Small intestine (tissue), 7 donors: Measurements from ENCODE around the gene STRN. TPM values are rescaled to one million over a fixed set of nuclear protein-coding genes. Genes with fewer than 3 reads are reported as not detected.

Source experiments
- DNase-seq, 2 donors: peaks; one replicate each; pipeline versions ENCODE4 v3.0.0 to v3.0.0-alpha.2; 2013
- FAIRE-seq: peaks from 2 replicates; lab custom pipeline; 2012; peaks lifted over from hg19 to GRCh38; lab: Jason Lieb, UNC
- H3K27ac ChIP-seq, 3 donors: one replicate each; pipeline ENCODE4 v1.5.1; 2013; ENCODE audit warnings: low read length in 2 of 3, mild to moderate bottlenecking in 2 of 3, control low read depth in 1 of 3, inconsistent platforms in 1 of 3, low read depth in 1 of 3, moderate library complexity in 1 of 3
- H3K27me3 ChIP-seq, 3 donors: one replicate each; pipeline ENCODE4 v1.6.1; 2013; ENCODE audit warnings: low read length in 3 of 3, inconsistent platforms in 1 of 3; ENCODE audit not compliant: control insufficient read depth in 3 of 3, insufficient read depth in 3 of 3
- H3K36me3 ChIP-seq, 3 donors: one replicate each; pipeline ENCODE4 v1.6.1; 2013; ENCODE audit warnings: low read length in 3 of 3, inconsistent platforms in 1 of 3, low read depth in 1 of 3, mild to moderate bottlenecking in 1 of 3, moderate library complexity in 1 of 3; ENCODE audit not compliant: control insufficient read depth in 3 of 3, insufficient read depth in 2 of 3
- H3K4me1 ChIP-seq, 3 donors: one replicate each; pipeline ENCODE4 v1.6.1; 2013; ENCODE audit warnings: low read length in 2 of 3, inconsistent platforms in 1 of 3, low read depth in 1 of 3, mild to moderate bottlenecking in 1 of 3, moderate library complexity in 1 of 3; ENCODE audit not compliant: control insufficient read depth in 3 of 3, insufficient read depth in 2 of 3
- H3K4me3 ChIP-seq, 3 donors: one replicate each; pipeline ENCODE4 v1.5.1; 2013; ENCODE audit warnings: low read length in 3 of 3, control low read depth in 1 of 3, inconsistent platforms in 1 of 3, low read depth in 1 of 3, mild to moderate bottlenecking in 1 of 3, moderate library complexity in 1 of 3
- H3K9me3 ChIP-seq, 2 donors: one replicate each; pipeline ENCODE4 v1.6.1; 2013; ENCODE audit warnings: low read depth in 1 of 2, low read length in 1 of 2; ENCODE audit not compliant: control insufficient read depth in 2 of 2, insufficient read depth in 1 of 2
- WGBS, 3 donors: extraction: QIAGEN DNeasy Blood & Tissue Kit; methylation state at CpG; one replicate each; pipeline ENCODE4 v1.1.7; 2013; 5-methylcytosine and 5-hydroxymethylcytosine counted together
- polyA plus RNA-seq, 4 donors: library from polyadenylated mRNA; stranded (reverse) in 3 of 4; unstranded in 1 of 4; fragments of 200-250 nt in 3 of 4; fragments of 120-200 nt in 1 of 4; gene quantifications; one replicate each; pipeline versions ENCODE4 v1.2.1 to v1.2.3, GENCODE V29; 2013
- donor health status: healthy with polysubstance abuse.
- donor health status: control.
- donor health status: control.
- donor health status: Bipolar disorder and iron deficiency.
- donor health status: healthy.

STRN gene
- polyA plus RNA-seq, 4 donors = 4.9 to 16.6 (median 6.7) TPM

GRCh38 chr2:36915627-36916026, 50.7 kb downstream of the STRN start:
- peak; percentile 61 to 67 for DNase-seq
- Histone ChIP-seq H3K9me3 (no peaks in the 10 kb centered on the region), H3K4me3 (no peak overlapping the region), H3K27me3 (no peaks in the 10 kb centered on the region), H3K27ac (peak overlapping the region in 1 of 3 donors; percentile 65), H3K36me3 (peaks cover 0 to 6% (median 4%) of the 10 kb centered on the region in 3 donors), H3K4me1 (peaks cover 0 to 6% (median 0%) of the 10 kb centered on the region in 3 donors)
- WGBS, 3 donors = 91 to 94% (median 92%) methylated on average over 1 of the region's 1 CpG
- no peak for FAIRE-seq

GRCh38 chr2:36912695-36913094, 53.6 kb downstream of the STRN start:
- no peak for FAIRE-seq
- Histone ChIP-seq H3K27ac (no peak overlapping the region), H3K4me1 (peaks cover 0 to 6% (median 0%) of the 10 kb centered on the region in 3 donors), H3K27me3 (no peaks in the 10 kb centered on the region), H3K9me3 (no peaks in the 10 kb centered on the region), H3K36me3 (peaks cover 0 to 9% (median 6%) of the 10 kb centered on the region in 3 donors), H3K4me3 (no peak overlapping the region)
- no peak for DNase-seq

- Histone ChIP-seq H3K27me3 (no peaks in the 10 kb centered on the region), H3K36me3 (peaks cover 0 to 18% (median 6%) of the 10 kb centered on the region in 3 donors), H3K4me1 (peaks cover 0 to 4% (median 0%) of the 10 kb centered on the region in 3 donors), H3K9me3 (no peaks in the 10 kb centered on the region), H3K4me3 (no peak overlapping the region), H3K27ac (no peak overlapping the region)
- DNase-seq (no peak), FAIRE-seq (no peak)
Measured at GRCh38 chr2:36911012-36911411, 55.3 kb downstream of the STRN start.

GRCh38 chr2:36906277-36906676, 60.1 kb downstream of the STRN start:
- no peak for DNase-seq
- 97 to 99% (median 98%) methylated on average over 4 of the region's 4 CpGs for WGBS, 3 donors
- no peak for FAIRE-seq
- H3K4me1 ChIP-seq = no peaks in the 10 kb centered on the region
- H3K4me3 ChIP-seq = no peak overlapping the region
- no peak overlapping the region for H3K27ac ChIP-seq
- no peaks in the 10 kb centered on the region for H3K27me3 ChIP-seq
- peaks cover 0 to 20% (median 2%) of the 10 kb centered on the region in 3 donors for H3K36me3 ChIP-seq
- no peaks in the 10 kb centered on the region for H3K9me3 ChIP-seq

- no peaks in the 10 kb centered on the region for H3K9me3 ChIP-seq
- no peak overlapping the region for H3K4me3 ChIP-seq
- DNase-seq (no peak), FAIRE-seq (no peak)
- no peaks in the 10 kb centered on the region for H3K4me1 ChIP-seq
- 89 to 92% (median 91%) methylated on average over 5 to 6 of the region's 6 CpGs for WGBS, 3 donors
- H3K36me3 ChIP-seq = peaks cover 0 to 27% (median 2%) of the 10 kb centered on the region in 3 donors
- no peak overlapping the region for H3K27ac ChIP-seq
- H3K27me3 ChIP-seq = no peaks in the 10 kb centered on the region
Measured at GRCh38 chr2:36904636-36905035, 61.7 kb downstream of the STRN start.

- FAIRE-seq (no peak), DNase-seq (no peak)
- no peaks in the 10 kb centered on the region for H3K27me3 ChIP-seq
- no peak overlapping the region for H3K27ac ChIP-seq
- whole genome bisulfite sequencing, 3 donors = 90 to 91% (median 90%) methylated on average over 5 of the region's 5 CpGs
- H3K36me3 ChIP-seq = peaks cover 0 to 23% (median 2%) of the 10 kb centered on the region in 3 donors
- no peak overlapping the region for H3K4me3 ChIP-seq
- no peaks in the 10 kb centered on the region for H3K9me3 ChIP-seq
- H3K4me1 ChIP-seq = no peaks in the 10 kb centered on the region
Measured at GRCh38 chr2:36902385-36903120, 63.8 kb downstream of the STRN start.

- Histone ChIP-seq H3K4me1 (peaks cover 0 to 3% (median 0%) of the 10 kb centered on the region in 3 donors), H3K4me3 (no peak overlapping the region), H3K27me3 (no peaks in the 10 kb centered on the region), H3K27ac (no peak overlapping the region), H3K36me3 (peaks cover 0 to 14% (median 3%) of the 10 kb centered on the region in 3 donors), H3K9me3 (no peaks in the 10 kb centered on the region)
- 86 to 91% (median 88%) methylated on average over 7 of the region's 7 CpGs for WGBS, 3 donors
- FAIRE-seq (no peak), DNase-seq (no peak)
Measured at GRCh38 chr2:36892805-36893204, 73.5 kb downstream of the STRN start.

GRCh38 chr2:36889795-36890194, 76.5 kb downstream of the STRN start:
- 29 to 59% (median 44%) methylated on average over 4 of the region's 4 CpGs for WGBS, 3 donors
- Histone ChIP-seq H3K4me1 (peaks cover 0 to 3% (median 0%) of the 10 kb centered on the region in 3 donors), H3K4me3 (no peak overlapping the region), H3K27ac (peak overlapping the region; percentile 32 to 82 (median 62)), H3K9me3 (no peaks in the 10 kb centered on the region), H3K27me3 (no peaks in the 10 kb centered on the region), H3K36me3 (peaks cover 0 to 10% (median 3%) of the 10 kb centered on the region in 3 donors)
- peak; percentile 23 for FAIRE-seq
- DNase-seq = peak; percentile 57 to 79
